ENCODE results near the gene NSUN6. TPM values are rescaled to one million over a fixed set of nuclear protein-coding genes. Genes with fewer than 3 reads are reported as not detected.
"Not testable (repeated sequence)": the region's sequence is repeated elsewhere in the genome, so short reads cannot be mapped to it uniquely, and the experiment has no call there.

NSUN6 gene
- total RNA-seq, 2 experiments from 2014 or later, result 23.2 to 27.2 TPM

DNA sequence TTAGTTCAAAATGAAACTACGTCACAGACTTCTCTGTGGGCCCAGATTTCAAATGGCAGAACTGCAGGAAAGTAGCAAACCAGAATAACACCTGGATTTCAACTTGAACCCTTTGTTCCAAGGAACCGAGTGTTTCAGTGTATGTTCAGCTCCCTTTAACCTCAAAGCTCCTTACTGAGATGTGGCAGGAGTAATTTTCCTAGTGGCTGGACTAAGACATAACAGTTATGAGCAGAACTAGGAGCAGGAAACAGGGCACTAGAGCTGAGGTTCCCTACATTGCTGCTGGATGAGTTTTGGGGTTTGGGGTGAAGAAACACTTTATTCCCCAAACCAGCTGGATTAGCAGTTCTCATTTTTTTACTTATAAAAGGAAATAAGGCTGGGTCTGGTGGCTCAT is 50.1 kb downstream of the NSUN6 start:
- ChIA-PET CTCF (ENCODE audit: unreplicated experiment) (no interaction called here), POLR2A (interaction anchor here (0.6 kb wide), 1 partner anchor 68 kb away, joined by 12 read pairs; no protein-coding TSS in a partner anchor)
- Histone ChIP-seq H3K9me2 (ENCODE audit: insufficient read depth, low read length) (no peaks in the 10 kb centered on the region), H3K36me3 (ENCODE audit: insufficient read depth, low read length) (peaks cover 39% of the 10 kb centered on the region), H2AFZ (ENCODE audit: low read length) (no peak overlapping the region), H3K79me2 (ENCODE audit: insufficient read depth, low read depth, low read length) (no peaks in the 10 kb centered on the region), H3K9me3 (ENCODE audit: low read length) (no peaks in the 10 kb centered on the region), H3K4me2 (ENCODE audit: low read length) (no peak overlapping the region), H4K20me1 (ENCODE audit: insufficient read depth, low read length) (no peaks in the 10 kb centered on the region), H3K27ac (ENCODE audit: low read depth, low read length, poor library complexity, severe bottlenecking) (no peak overlapping the region), H3K4me1 (ENCODE audit: insufficient read depth, low read length, poor library complexity, severe bottlenecking) (no peaks in the 10 kb centered on the region), H3K4me3 (ENCODE audit: low read depth, low read length, poor library complexity, severe bottlenecking) (no peak overlapping the region)
- no peak for DNase-seq (ENCODE audit: low spot score)
- intact Hi-C loops (cut with micrococcal nuclease; ENCODE audit: unreplicated experiment), result no loop called here
- BruUV-seq (replicated peaks), result no TSS peak
- TF ChIP-seq, protein P1, sequence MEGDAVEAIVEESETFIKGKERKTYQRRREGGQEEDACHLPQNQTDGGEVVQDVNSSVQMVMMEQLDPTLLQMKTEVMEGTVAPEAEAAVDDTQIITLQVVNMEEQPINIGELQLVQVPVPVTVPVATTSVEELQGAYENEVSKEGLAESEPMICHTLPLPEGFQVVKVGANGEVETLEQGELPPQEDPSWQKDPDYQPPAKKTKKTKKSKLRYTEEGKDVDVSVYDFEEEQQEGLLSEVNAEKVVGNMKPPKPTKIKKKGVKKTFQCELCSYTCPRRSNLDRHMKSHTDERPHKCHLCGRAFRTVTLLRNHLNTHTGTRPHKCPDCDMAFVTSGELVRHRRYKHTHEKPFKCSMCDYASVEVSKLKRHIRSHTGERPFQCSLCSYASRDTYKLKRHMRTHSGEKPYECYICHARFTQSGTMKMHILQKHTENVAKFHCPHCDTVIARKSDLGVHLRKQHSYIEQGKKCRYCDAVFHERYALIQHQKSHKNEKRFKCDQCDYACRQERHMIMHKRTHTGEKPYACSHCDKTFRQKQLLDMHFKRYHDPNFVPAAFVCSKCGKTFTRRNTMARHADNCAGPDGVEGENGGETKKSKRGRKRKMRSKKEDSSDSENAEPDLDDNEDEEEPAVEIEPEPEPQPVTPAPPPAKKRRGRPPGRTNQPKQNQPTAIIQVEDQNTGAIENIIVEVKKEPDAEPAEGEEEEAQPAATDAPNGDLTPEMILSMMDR (conservative IDR thresholded peaks at IDR 0.05; ENCODE audit: low read length), result no peak
- no peak for TF ChIP-seq EZH2phosphoT487 (IDR thresholded peaks at IDR 0.05; ENCODE audit: borderline replicate concordance, low read depth, low read length)

DNA sequence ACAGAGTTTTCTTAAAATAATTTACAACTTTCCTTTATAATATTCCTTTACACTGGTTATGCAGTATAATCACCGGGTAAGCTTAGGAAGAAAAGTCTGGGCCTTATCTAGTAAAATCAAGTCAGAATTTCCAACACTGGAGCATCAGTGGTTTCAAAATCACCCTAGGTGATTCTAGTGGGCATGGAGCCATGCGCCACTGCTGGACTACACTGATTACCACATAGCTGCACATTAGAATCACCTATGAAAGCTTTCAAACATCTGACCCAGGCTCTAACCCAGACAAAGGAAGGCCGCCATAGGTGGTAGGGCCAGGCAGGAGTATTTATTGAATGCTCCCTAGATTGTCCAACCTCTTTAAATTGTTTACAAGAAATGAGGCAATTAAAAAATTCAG is 52.0 kb downstream of the NSUN6 start:
- H3K4me1 ChIP-seq (ENCODE audit: insufficient read depth, low read length, poor library complexity, severe bottlenecking), result no peaks in the 10 kb centered on the region
- ChIA-PET POLR2A (no interaction called here), CTCF (ENCODE audit: unreplicated experiment) (no interaction called here)
- H3K79me2 ChIP-seq (ENCODE audit: insufficient read depth, low read depth, low read length), result no peaks in the 10 kb centered on the region
- H3K36me3 ChIP-seq (ENCODE audit: insufficient read depth, low read length), result peaks cover 43% of the 10 kb centered on the region
- H2AFZ ChIP-seq (ENCODE audit: low read length), result no peak overlapping the region
- intact Hi-C loops (cut with micrococcal nuclease; ENCODE audit: unreplicated experiment), result no loop called here
- no peak for DNase-seq (ENCODE audit: low spot score)
- H3K4me2 ChIP-seq (ENCODE audit: low read length), result no peak overlapping the region
- no peak overlapping the region for H3K4me3 ChIP-seq (ENCODE audit: low read depth, low read length, poor library complexity, severe bottlenecking)
- H3K9me2 ChIP-seq (ENCODE audit: insufficient read depth, low read length), result no peaks in the 10 kb centered on the region
- H4K20me1 ChIP-seq (ENCODE audit: insufficient read depth, low read length), result no peaks in the 10 kb centered on the region
- H3K27ac ChIP-seq (ENCODE audit: low read depth, low read length, poor library complexity, severe bottlenecking), result no peak overlapping the region
- no TSS peak for BruUV-seq (replicated peaks)
- H3K9me3 ChIP-seq (ENCODE audit: low read length), result no peaks in the 10 kb centered on the region
- no peak for TF ChIP-seq EZH2phosphoT487 (IDR thresholded peaks at IDR 0.05; ENCODE audit: borderline replicate concordance, low read depth, low read length)
- TF ChIP-seq, protein P1 (conservative IDR thresholded peaks at IDR 0.05; ENCODE audit: low read length), result no peak

DNA sequence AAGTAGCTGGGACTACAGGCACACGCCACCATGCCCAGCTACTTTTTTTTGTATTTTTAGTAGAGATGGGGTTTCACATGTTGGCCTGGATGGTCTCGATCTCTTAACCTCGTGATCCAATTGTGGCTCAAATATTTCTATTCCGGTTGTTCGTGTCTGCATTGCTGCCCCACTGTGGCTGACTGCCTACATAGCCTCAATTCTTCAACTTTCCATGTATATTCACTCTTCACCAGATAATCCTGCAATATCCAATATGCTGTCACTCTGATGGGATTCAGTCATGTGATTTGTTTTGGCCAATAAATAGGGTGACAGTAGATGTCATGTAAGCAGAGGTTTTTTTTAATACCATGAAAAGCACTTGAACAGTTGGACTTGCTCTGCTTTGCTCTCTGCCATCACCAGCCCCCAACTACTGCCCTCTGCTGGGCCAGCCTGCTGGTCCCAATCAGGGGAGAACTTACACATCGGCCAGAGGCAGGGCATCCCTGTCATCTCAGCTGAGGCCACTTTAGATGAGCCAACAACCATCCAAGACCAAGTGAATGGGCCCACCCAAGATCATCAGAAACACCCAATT is 56.7 kb downstream of the NSUN6 start:
- no peak for TF ChIP-seq EZH2phosphoT487 (IDR thresholded peaks at IDR 0.05; ENCODE audit: borderline replicate concordance, low read depth, low read length)
- TF ChIP-seq, protein P1 (conservative IDR thresholded peaks at IDR 0.05; ENCODE audit: low read length), result peak; percentile 61
- no peak for DNase-seq (ENCODE audit: low spot score)
- intact Hi-C loops (cut with micrococcal nuclease; ENCODE audit: unreplicated experiment), result no loop called here
- no peaks in the 10 kb centered on the region for H3K79me2 ChIP-seq (ENCODE audit: insufficient read depth, low read depth, low read length)
- H3K4me1 ChIP-seq (ENCODE audit: insufficient read depth, low read length, poor library complexity, severe bottlenecking), result no peaks in the 10 kb centered on the region
- no peak overlapping the region for H3K27ac ChIP-seq (ENCODE audit: low read depth, low read length, poor library complexity, severe bottlenecking)
- H2AFZ ChIP-seq (ENCODE audit: low read length), result no peak overlapping the region
- no peak overlapping the region for H3K4me3 ChIP-seq (ENCODE audit: low read depth, low read length, poor library complexity, severe bottlenecking)
- POLR2A ChIA-PET, result no interaction called here
- CTCF ChIA-PET (ENCODE audit: unreplicated experiment), result no interaction called here
- no peaks in the 10 kb centered on the region for H3K9me2 ChIP-seq (ENCODE audit: insufficient read depth, low read length)
- no peaks in the 10 kb centered on the region for H3K9me3 ChIP-seq (ENCODE audit: low read length)
- no TSS peak for BruUV-seq (replicated peaks)
- H3K4me2 ChIP-seq (ENCODE audit: low read length), result no peak overlapping the region
- H4K20me1 ChIP-seq (ENCODE audit: insufficient read depth, low read length), result no peaks in the 10 kb centered on the region
- H3K36me3 ChIP-seq (ENCODE audit: insufficient read depth, low read length), result peaks cover 24% of the 10 kb centered on the region

DNA sequence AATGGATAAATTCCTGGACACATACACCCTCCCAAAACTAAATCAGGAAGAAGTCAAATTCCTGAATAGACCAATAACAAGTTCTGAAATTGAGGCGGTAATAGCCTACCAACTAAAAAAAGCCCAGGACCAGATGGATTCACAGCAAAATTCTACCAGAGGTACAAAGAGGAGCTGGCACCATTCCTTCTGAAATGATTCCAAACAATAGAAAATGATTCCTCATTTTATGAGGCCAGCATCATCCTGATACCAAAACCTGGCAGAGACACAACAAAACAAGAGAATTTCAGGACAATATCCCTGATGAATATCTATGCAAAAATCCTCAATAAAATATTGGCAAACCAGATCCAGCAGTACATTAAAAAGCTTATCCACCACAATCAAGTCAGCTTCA is 60.2 kb downstream of the NSUN6 start:
- CTCF ChIA-PET (ENCODE audit: unreplicated experiment); BruUV-seq (replicated peaks): not testable (repeated sequence)

More for the DNA sequence above, 60.2 kb downstream of the NSUN6 start:
- DNase-seq (ENCODE audit: low spot score); H3K9me3 ChIP-seq (ENCODE audit: low read length); H3K9me2 ChIP-seq (ENCODE audit: insufficient read depth, low read length); H3K27ac ChIP-seq (ENCODE audit: low read depth, low read length, poor library complexity, severe bottlenecking); H3K4me3 ChIP-seq (ENCODE audit: low read depth, low read length, poor library complexity, severe bottlenecking); H2AFZ ChIP-seq (ENCODE audit: low read length); H3K4me1 ChIP-seq (ENCODE audit: insufficient read depth, low read length, poor library complexity, severe bottlenecking); H3K79me2 ChIP-seq (ENCODE audit: insufficient read depth, low read depth, low read length); intact Hi-C loops (cut with micrococcal nuclease; ENCODE audit: unreplicated experiment); H3K4me2 ChIP-seq (ENCODE audit: low read length); H4K20me1 ChIP-seq (ENCODE audit: insufficient read depth, low read length): not testable (repeated sequence)
- H3K36me3 ChIP-seq (ENCODE audit: insufficient read depth, low read length), result peaks cover 51% of the 10 kb centered on the region
- POLR2A ChIA-PET, result interaction anchor here (0.6 to 1.3 kb wide), 3 partner anchors 9 to 511 kb away, joined by 3 read pairs; no protein-coding TSS in a partner anchor

All from OCI-LY7 (cell line).